HL-60 (cell line): Measurements from ENCODE around the gene AGXT2.
"Not testable (repeated sequence)": the region's sequence is repeated elsewhere in the genome, so short reads cannot be mapped to it uniquely, and the experiment has no call there.

Experiments used
- DNase-seq, 2 experiments: peaks; one replicate each; pipeline ENCODE4 v3.0.0-alpha.2; 2010 to 2020; ENCODE audit warnings: low read depth in 1 of 2, low spot score in 1 of 2
- H3K27ac ChIP-seq: fragments of 250-450 bp; sonication (Bioruptor Pico); replicated peaks from 2 replicates; pipeline ENCODE4 v1.5.1; 2020; ENCODE audit warnings: mild to moderate bottlenecking, moderate library complexity
- H3K27me3 ChIP-seq: fragments of 250-450 bp; sonication (Bioruptor Pico); 2 replicates; pipeline ENCODE4 v1.5.1; 2021; ENCODE audit warnings: mild to moderate bottlenecking, moderate library complexity; ENCODE audit not compliant: insufficient read depth, poor library complexity, severe bottlenecking
- H3K4me3 ChIP-seq: replicated peaks from 2 replicates; pipeline ENCODE4 v1.5.1; 2011; ENCODE audit warnings: mild to moderate bottlenecking, control low read depth, low read length; ENCODE audit not compliant: insufficient read depth
- CTCF ChIP-seq: IDR thresholded peaks from one replicate; pipeline ENCODE4 v1.5.1; 2011; ENCODE audit warnings: low read length, control low read depth, inconsistent platforms; ENCODE audit not compliant: insufficient read depth
- GABPA ChIP-seq: IDR thresholded peaks from 2 replicates; pipeline ENCODE4 v1.6.1; 2012; ENCODE audit warnings: low read depth
- POLR2AphosphoS5 ChIP-seq: IDR thresholded peaks from 2 replicates; pipeline ENCODE4 v1.6.1; 2012; ENCODE audit warnings: low read depth
- SPI1 ChIP-seq: IDR thresholded peaks from 2 replicates; pipeline ENCODE4 v1.6.1; 2012; ENCODE audit warnings: low read depth, mild to moderate bottlenecking, borderline replicate concordance
- TF ChIP-seq, protein P1 (sequence below): IDR thresholded peaks from 2 replicates; pipeline ENCODE4 v1.6.1; 2012; ENCODE audit warnings: low read depth; ENCODE audit not compliant: insufficient replicate concordance

The AGXT2 gene

DNA sequence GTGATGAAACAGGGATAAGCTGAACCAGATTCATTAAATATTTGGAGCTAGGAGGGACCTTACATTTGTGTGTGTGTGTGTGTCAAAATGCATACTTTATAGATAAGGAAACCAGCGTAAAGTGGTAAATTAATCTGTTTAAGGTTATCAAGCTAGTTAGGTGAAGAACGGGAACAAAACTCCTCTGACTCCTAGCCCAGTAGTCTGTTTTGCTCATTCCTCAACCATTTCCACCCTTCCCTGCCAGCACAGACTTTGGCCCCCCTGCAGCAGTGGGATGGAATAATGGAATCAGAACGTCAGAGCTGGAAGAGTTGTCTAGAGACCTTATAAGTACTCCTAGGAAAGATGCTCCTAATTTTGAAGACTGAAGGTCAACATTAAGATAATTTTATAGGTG is 6.5 kb downstream of the AGXT2 start:
- no peak overlapping the region for H3K27ac ChIP-seq
- no peak overlapping the region for H3K4me3 ChIP-seq
- TF ChIP-seq SPI1 (no peak), CTCF (no peak), GABPA (no peak), POLR2AphosphoS5 (no peak)
- TF ChIP-seq, protein P1, sequence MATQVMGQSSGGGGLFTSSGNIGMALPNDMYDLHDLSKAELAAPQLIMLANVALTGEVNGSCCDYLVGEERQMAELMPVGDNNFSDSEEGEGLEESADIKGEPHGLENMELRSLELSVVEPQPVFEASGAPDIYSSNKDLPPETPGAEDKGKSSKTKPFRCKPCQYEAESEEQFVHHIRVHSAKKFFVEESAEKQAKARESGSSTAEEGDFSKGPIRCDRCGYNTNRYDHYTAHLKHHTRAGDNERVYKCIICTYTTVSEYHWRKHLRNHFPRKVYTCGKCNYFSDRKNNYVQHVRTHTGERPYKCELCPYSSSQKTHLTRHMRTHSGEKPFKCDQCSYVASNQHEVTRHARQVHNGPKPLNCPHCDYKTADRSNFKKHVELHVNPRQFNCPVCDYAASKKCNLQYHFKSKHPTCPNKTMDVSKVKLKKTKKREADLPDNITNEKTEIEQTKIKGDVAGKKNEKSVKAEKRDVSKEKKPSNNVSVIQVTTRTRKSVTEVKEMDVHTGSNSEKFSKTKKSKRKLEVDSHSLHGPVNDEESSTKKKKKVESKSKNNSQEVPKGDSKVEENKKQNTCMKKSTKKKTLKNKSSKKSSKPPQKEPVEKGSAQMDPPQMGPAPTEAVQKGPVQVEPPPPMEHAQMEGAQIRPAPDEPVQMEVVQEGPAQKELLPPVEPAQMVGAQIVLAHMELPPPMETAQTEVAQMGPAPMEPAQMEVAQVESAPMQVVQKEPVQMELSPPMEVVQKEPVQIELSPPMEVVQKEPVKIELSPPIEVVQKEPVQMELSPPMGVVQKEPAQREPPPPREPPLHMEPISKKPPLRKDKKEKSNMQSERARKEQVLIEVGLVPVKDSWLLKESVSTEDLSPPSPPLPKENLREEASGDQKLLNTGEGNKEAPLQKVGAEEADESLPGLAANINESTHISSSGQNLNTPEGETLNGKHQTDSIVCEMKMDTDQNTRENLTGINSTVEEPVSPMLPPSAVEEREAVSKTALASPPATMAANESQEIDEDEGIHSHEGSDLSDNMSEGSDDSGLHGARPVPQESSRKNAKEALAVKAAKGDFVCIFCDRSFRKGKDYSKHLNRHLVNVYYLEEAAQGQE, result no peak
- DNase-seq, result no peak
- H3K27me3 ChIP-seq, result peaks cover 4% of the 10 kb centered on the region

DNA sequence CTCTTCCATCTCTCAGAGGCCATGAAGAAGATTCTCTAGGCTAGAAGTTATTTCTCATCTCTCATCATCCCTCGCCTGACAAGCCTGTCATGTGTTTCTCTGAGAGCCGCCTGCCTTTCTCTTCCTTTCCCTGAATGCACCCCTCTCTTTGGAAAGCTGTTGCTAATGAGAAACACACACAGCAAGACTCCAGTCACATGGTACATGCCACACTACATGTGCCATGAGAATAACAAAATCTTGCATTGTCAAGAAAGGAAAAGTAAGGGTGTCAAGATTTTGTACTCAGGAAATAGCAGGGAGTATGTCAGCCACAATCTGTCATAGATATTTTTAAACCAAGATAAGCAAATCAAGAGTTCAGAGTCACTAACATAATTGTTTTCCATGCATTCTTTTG is 8.9 kb downstream of the AGXT2 start:
- TF ChIP-seq GABPA, result no peak
- no peak overlapping the region for H3K4me3 ChIP-seq
- H3K27me3 ChIP-seq, result peaks cover 4% of the 10 kb centered on the region
- no peak for DNase-seq
- H3K27ac ChIP-seq, result no peak overlapping the region

GRCh38 chr5:35036536-35036935 is 11.2 kb downstream of the AGXT2 start:
- Histone ChIP-seq H3K4me3 (no peak overlapping the region), H3K27ac (no peak overlapping the region), H3K27me3 (peaks cover 4% of the 10 kb centered on the region)
- TF ChIP-seq, protein P1, result no peak
- TF ChIP-seq SPI1, result no peak
- no peak for TF ChIP-seq CTCF
- TF ChIP-seq GABPA, result no peak
- TF ChIP-seq POLR2AphosphoS5, result no peak
- DNase-seq, result no peak

DNA sequence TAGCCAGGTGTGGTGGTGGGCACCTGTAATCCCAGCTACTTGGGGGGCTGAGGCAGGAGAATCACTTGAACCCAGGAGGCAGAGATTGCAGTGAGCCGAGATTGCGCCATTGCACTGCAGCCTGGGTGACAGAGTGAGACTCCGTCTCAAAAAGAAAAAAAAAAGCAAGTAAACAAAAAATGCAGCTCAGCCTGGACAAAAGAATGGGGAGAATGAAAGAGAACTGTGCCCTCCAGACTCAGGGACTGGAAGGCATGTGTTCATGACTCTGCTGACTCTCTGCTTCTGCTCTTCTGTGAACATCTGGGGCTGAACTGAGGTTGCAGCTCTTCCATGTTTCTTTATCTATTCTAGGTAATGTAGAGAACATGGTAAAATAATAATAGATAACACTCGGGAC is 11.8 kb downstream of the AGXT2 start:
- DNase-seq, H3K27ac ChIP-seq, H3K27me3 ChIP-seq, H3K4me3 ChIP-seq: not testable (repeated sequence)

- no peak overlapping the region for H3K27ac ChIP-seq
- no peak overlapping the region for H3K4me3 ChIP-seq
- no peaks in the 10 kb centered on the region for H3K27me3 ChIP-seq
- DNase-seq, result no peak
- TF ChIP-seq POLR2AphosphoS5 (no peak), CTCF (no peak), GABPA (no peak), SPI1 (no peak)
- TF ChIP-seq, protein P1, result no peak
Observed at GRCh38 chr5:35035271-35035670, 12.5 kb downstream of the AGXT2 start.
